Osteoblast (primary cell): Measurements from ENCODE around the gene PRKAG1. TPM values are rescaled to one million over a fixed set of nuclear protein-coding genes. Genes with fewer than 3 reads are reported as not detected.

Experiments
- DNase-seq: peaks from one replicate; pipeline ENCODE4 v3.0.0; 2011; ENCODE audit warnings: low spot score, mixed read lengths; ENCODE audit not compliant: insufficient read length; ENCODE audit errors: missing footprints
- H2AFZ ChIP-seq: 2 replicates; pipeline ENCODE4 v1.6.0; 2011; ENCODE audit warnings: mild to moderate bottlenecking, low read length
- H3K27ac ChIP-seq: 2 replicates; pipeline ENCODE4 v1.5.1; 2011; ENCODE audit warnings: mild to moderate bottlenecking, low read depth, low read length, moderate library complexity
- H3K27me3 ChIP-seq: 2 replicates; pipeline ENCODE4 v1.6.0; 2012; ENCODE audit warnings: mild to moderate bottlenecking, control low read depth, inconsistent platforms, low read length, moderate library complexity; ENCODE audit not compliant: insufficient read depth
- H3K36me3 ChIP-seq: 2 replicates; pipeline ENCODE4 v1.5.1; 2011; ENCODE audit warnings: mild to moderate bottlenecking, low read length, control low read depth, moderate library complexity; ENCODE audit not compliant: insufficient read depth
- H3K4me1 ChIP-seq: 2 replicates; pipeline ENCODE4 v1.5.1; 2011; ENCODE audit warnings: mild to moderate bottlenecking, low read length, control low read depth, moderate library complexity; ENCODE audit not compliant: insufficient read depth
- H3K4me2 ChIP-seq: 2 replicates; pipeline ENCODE4 v1.6.0; 2011; ENCODE audit warnings: mild to moderate bottlenecking, low read length; ENCODE audit not compliant: insufficient read depth
- H3K4me3 ChIP-seq: fragments of 200-600 bp; sonication (generic); 3 replicates; pipeline ENCODE4 v1.5.1; 2012; ENCODE audit warnings: mild to moderate bottlenecking, low read length, inconsistent platforms; ENCODE audit not compliant: insufficient read depth
- H3K79me2 ChIP-seq: 2 replicates; pipeline ENCODE4 v1.6.0; 2012; ENCODE audit warnings: mild to moderate bottlenecking, low read length, control low read depth, inconsistent platforms; ENCODE audit not compliant: insufficient read depth
- H3K9me3 ChIP-seq: 2 replicates; pipeline ENCODE4 v1.5.1; 2011; ENCODE audit warnings: low read depth, low read length, control low read depth
- H4K20me1 ChIP-seq: 2 replicates; pipeline ENCODE4 v1.6.0; 2012; ENCODE audit warnings: mild to moderate bottlenecking, low read length, control low read depth; ENCODE audit not compliant: insufficient read depth
- CTCF ChIP-seq: IDR thresholded peaks from 2 replicates; pipeline ENCODE4 v1.5.1; 2011; ENCODE audit warnings: mild to moderate bottlenecking, low read depth, low read length, moderate library complexity; ENCODE audit errors: extremely low read depth
- total RNA-seq: library from RNA; depleted of rRNA; stranded (reverse); fragments of >200 nt; gene quantifications from 2 replicates; pipeline ENCODE4 v1.2.3, GENCODE V29; 2012

PRKAG1 gene
- total RNA-seq, 1 donor = 89.0 TPM

GRCh38 chr12:48988030-48988649 lies 30.4 kb downstream of the PRKAG1 start:
- Histone ChIP-seq H3K4me3 (no peak overlapping the region), H3K36me3 (no peaks in the 10 kb centered on the region), H3K9me3 (no peaks in the 10 kb centered on the region), H3K4me1 (no peaks in the 10 kb centered on the region), H3K4me2 (no peak overlapping the region), H3K27ac (no peak overlapping the region), H3K27me3 (peaks cover 56% of the 10 kb centered on the region), H4K20me1 (no peaks in the 10 kb centered on the region), H2AFZ (no peak overlapping the region), H3K79me2 (no peaks in the 10 kb centered on the region)
- TF ChIP-seq CTCF = peak; percentile 93
- DNase-seq = peak; percentile 93

GRCh38 chr12:48986720-48987291 lies 31.8 kb downstream of the PRKAG1 start:
- no peak overlapping the region for H3K27ac ChIP-seq
- peaks cover 63% of the 10 kb centered on the region for H3K27me3 ChIP-seq

GRCh38 chr12:48985901-48986300 lies 32.7 kb downstream of the PRKAG1 start:
- Histone ChIP-seq H3K9me3 (no peaks in the 10 kb centered on the region), H2AFZ (no peak overlapping the region), H3K4me3 (no peak overlapping the region), H3K4me2 (no peak overlapping the region), H3K79me2 (no peaks in the 10 kb centered on the region), H3K36me3 (no peaks in the 10 kb centered on the region), H3K27me3 (peaks cover 72% of the 10 kb centered on the region), H3K27ac (no peak overlapping the region), H4K20me1 (no peaks in the 10 kb centered on the region), H3K4me1 (no peaks in the 10 kb centered on the region)
- no peak for TF ChIP-seq CTCF
- peak; percentile 29 for DNase-seq

More at GRCh38 chr12:48986720-48987291, 31.8 kb downstream of the PRKAG1 start:
- H3K36me3 ChIP-seq = no peaks in the 10 kb centered on the region
- H3K79me2 ChIP-seq = no peaks in the 10 kb centered on the region
- peak; percentile 62 for DNase-seq
- H3K4me2 ChIP-seq = no peak overlapping the region
- no peaks in the 10 kb centered on the region for H3K4me1 ChIP-seq
- no peaks in the 10 kb centered on the region for H4K20me1 ChIP-seq
- no peak overlapping the region for H3K4me3 ChIP-seq
- no peaks in the 10 kb centered on the region for H3K9me3 ChIP-seq
- no peak overlapping the region for H2AFZ ChIP-seq
- TF ChIP-seq CTCF = no peak

GRCh38 chr12:48985475-48985897 lies 33.1 kb downstream of the PRKAG1 start:
- Histone ChIP-seq H3K79me2 (no peaks in the 10 kb centered on the region), H3K4me1 (no peaks in the 10 kb centered on the region), H3K36me3 (no peaks in the 10 kb centered on the region), H2AFZ (no peak overlapping the region), H3K4me2 (no peak overlapping the region), H3K9me3 (no peaks in the 10 kb centered on the region), H3K4me3 (no peak overlapping the region), H3K27ac (no peak overlapping the region), H4K20me1 (no peaks in the 10 kb centered on the region), H3K27me3 (peaks cover 76% of the 10 kb centered on the region)
- DNase-seq = peak; percentile 64
- no peak for TF ChIP-seq CTCF
